CD8-positive, alpha-beta memory T cell (primary cell): ENCODE results near the gene KRT83. TPM values are rescaled to one million over a fixed set of nuclear protein-coding genes. Genes with fewer than 3 reads are reported as not detected.

Experiments
- CTCF ChIA-PET: fragments of 350-600 bp; sonication (Branson Sonifier 250); formaldehyde crosslinking; loops from one replicate; lab custom pipeline; 2021; ENCODE audit warnings: antibody characterized with exemption; lab: Charles Lee
- POLR2A ChIA-PET: fragments of 350-600 bp; sonication (Branson Sonifier 250); formaldehyde crosslinking; loops from one replicate; lab custom pipeline; 2021; ENCODE audit warnings: antibody characterized with exemption; lab: Charles Lee
- DNase-seq, 5 donors: peaks; one replicate each; pipeline versions ENCODE4 v3.0.0 to v3.0.0-alpha.2; 2020 to 2022; ENCODE audit warnings: mixed read lengths in 1 of 5
- H3K27ac ChIP-seq: one replicate; pipeline ENCODE4 v1.7.0; 2013; ENCODE audit warnings: low read depth, mild to moderate bottlenecking, low read length, moderate library complexity
- H3K27me3 ChIP-seq: 2 replicates; pipeline ENCODE4 v1.7.0; 2013; ENCODE audit warnings: low read length, mild to moderate bottlenecking; ENCODE audit not compliant: insufficient read depth, poor library complexity, severe bottlenecking
- H3K36me3 ChIP-seq: 2 replicates; pipeline ENCODE4 v1.7.0; 2013; ENCODE audit warnings: mild to moderate bottlenecking, low read length, moderate library complexity; ENCODE audit not compliant: insufficient read depth
- H3K4me1 ChIP-seq: 2 replicates; pipeline ENCODE4 v1.7.0; 2013; ENCODE audit warnings: mild to moderate bottlenecking, low read length, moderate library complexity; ENCODE audit not compliant: insufficient read depth
- H3K4me3 ChIP-seq: 2 replicates; pipeline ENCODE4 v1.7.0; 2013; ENCODE audit warnings: mild to moderate bottlenecking, low read length
- H3K9me3 ChIP-seq: 2 replicates; pipeline ENCODE4 v1.7.0; 2013; ENCODE audit warnings: mild to moderate bottlenecking, low read length
- H3K27ac Mint-ChIP-seq, 8 donors: one replicate each; pipeline ENCODE4 v1.8.0; 2020 to 2021; ENCODE audit warnings: mixed read lengths in 8 of 8, mild to moderate bottlenecking in 6 of 8, inconsistent platforms in 3 of 8, moderate library complexity in 3 of 8
- H3K27me3 Mint-ChIP-seq, 2 donors: one replicate each; pipeline ENCODE4 v1.8.0; 2020 to 2021; ENCODE audit warnings: mixed read lengths in 2 of 2, mild to moderate bottlenecking in 1 of 2, moderate library complexity in 1 of 2
- H3K36me3 Mint-ChIP-seq, 3 donors: one replicate each; pipeline ENCODE4 v1.8.0; 2020 to 2021; ENCODE audit warnings: mixed read lengths in 3 of 3, inconsistent platforms in 1 of 3, mild to moderate bottlenecking in 1 of 3
- H3K4me1 Mint-ChIP-seq, 3 donors: one replicate each; pipeline ENCODE4 v1.8.0; 2020 to 2021; ENCODE audit warnings: mixed read lengths in 3 of 3, inconsistent platforms in 1 of 3, mild to moderate bottlenecking in 1 of 3
- H3K4me3 Mint-ChIP-seq, 7 donors: one replicate each; pipeline ENCODE4 v1.8.0; 2020 to 2021; ENCODE audit warnings: mixed read lengths in 7 of 7, mild to moderate bottlenecking in 6 of 7, moderate library complexity in 4 of 7, inconsistent platforms in 2 of 7
- H3K9me3 Mint-ChIP-seq, 5 donors: one replicate each; pipeline ENCODE4 v1.8.0; 2020 to 2022; ENCODE audit warnings: mixed read lengths in 5 of 5, mild to moderate bottlenecking in 3 of 5, moderate library complexity in 2 of 5, inconsistent platforms in 1 of 5
- polyA plus RNA-seq: library from polyadenylated mRNA; unstranded; fragments of 300-500 nt; fragmentation: Illumina TruSeq; gene quantifications from one replicate; pipeline ENCODE4 v1.2.3, GENCODE V29; 2021
- total RNA-seq, 2 experiments: library from RNA; stranded (reverse); gene quantifications; one replicate each; pipeline ENCODE4 v1.2.3, GENCODE V29; 2021

Gene KRT83
- total and polyA plus RNA-seq, 3 experiments from 2014 or later: not detected

DNA sequence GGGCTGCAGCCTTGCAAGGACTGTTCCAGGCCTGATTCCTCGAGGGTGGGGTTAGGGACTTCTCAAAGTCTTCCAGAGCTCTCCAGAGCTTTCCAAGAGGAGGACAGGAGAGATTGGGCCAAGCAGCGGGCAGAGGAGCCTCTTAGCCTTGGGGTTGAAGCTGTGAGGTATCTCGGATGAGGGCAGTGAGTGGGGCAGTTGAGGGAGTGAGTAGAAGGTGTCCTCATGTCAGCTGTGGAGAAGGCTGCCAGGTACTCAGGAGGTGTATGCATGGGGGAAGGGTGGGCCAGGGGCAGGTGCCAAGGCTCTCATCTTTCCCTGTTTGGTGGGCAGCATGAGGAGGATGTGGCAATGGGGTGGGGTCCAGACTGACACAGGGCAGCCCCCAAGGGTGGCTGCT lies 7.7 kb downstream of the KRT83 start:
- no peaks in the 10 kb centered on the region for H3K4me1 ChIP-seq
- no peaks in the 10 kb centered on the region for H3K36me3 Mint-ChIP-seq
- peaks cover 5 to 7% (median 6%) of the 10 kb centered on the region in 3 donors for H3K4me1 Mint-ChIP-seq

GRCh38 chr12:52312086-52312485 lies 9.1 kb downstream of the KRT83 start:
- ChIA-PET POLR2A (no interaction called here), CTCF (interaction anchor here (1.3 to 1.4 kb wide), 2 partner anchors 10 to 344 kb away, joined by 3 to 4 read pairs; no protein-coding TSS in a partner anchor)
- H3K27me3 ChIP-seq: peaks cover 15% of the 10 kb centered on the region
- no peak overlapping the region for H3K4me3 Mint-ChIP-seq
- no peaks in the 10 kb centered on the region for H3K4me1 ChIP-seq
- peaks cover 0 to 1% (median 0%) of the 10 kb centered on the region in 5 donors for H3K9me3 Mint-ChIP-seq
- H3K36me3 Mint-ChIP-seq: no peaks in the 10 kb centered on the region
- H3K27ac Mint-ChIP-seq: no peak overlapping the region
- H3K27ac ChIP-seq: no peak overlapping the region
- peaks cover 16 to 67% of the 10 kb centered on the region in 2 donors for H3K27me3 Mint-ChIP-seq
- H3K4me3 ChIP-seq: no peak overlapping the region
- H3K36me3 ChIP-seq: no peaks in the 10 kb centered on the region
- no peak for DNase-seq
- H3K9me3 ChIP-seq: no peaks in the 10 kb centered on the region
- H3K4me1 Mint-ChIP-seq: peaks cover 6 to 9% (median 8%) of the 10 kb centered on the region in 3 donors

More for the DNA sequence above, 7.7 kb downstream of the KRT83 start:
- no peak overlapping the region for H3K4me3 Mint-ChIP-seq
- H3K9me3 Mint-ChIP-seq: peaks cover 0 to 1% (median 0%) of the 10 kb centered on the region in 5 donors
- CTCF ChIA-PET: interaction anchor here (0.9 kb wide), 1 partner anchor 14 kb away, joined by 3 read pairs; no protein-coding TSS in a partner anchor
- Histone ChIP-seq H3K4me3 (no peak overlapping the region), H3K9me3 (no peaks in the 10 kb centered on the region), H3K27me3 (peaks cover 8% of the 10 kb centered on the region), H3K36me3 (no peaks in the 10 kb centered on the region), H3K27ac (no peak overlapping the region)
- POLR2A ChIA-PET: no interaction called here
- H3K27ac Mint-ChIP-seq: peak overlapping the region in 1 of 8 donors; percentile 23
- H3K27me3 Mint-ChIP-seq: peaks cover 13 to 62% of the 10 kb centered on the region in 2 donors
- DNase-seq: no peak

DNA sequence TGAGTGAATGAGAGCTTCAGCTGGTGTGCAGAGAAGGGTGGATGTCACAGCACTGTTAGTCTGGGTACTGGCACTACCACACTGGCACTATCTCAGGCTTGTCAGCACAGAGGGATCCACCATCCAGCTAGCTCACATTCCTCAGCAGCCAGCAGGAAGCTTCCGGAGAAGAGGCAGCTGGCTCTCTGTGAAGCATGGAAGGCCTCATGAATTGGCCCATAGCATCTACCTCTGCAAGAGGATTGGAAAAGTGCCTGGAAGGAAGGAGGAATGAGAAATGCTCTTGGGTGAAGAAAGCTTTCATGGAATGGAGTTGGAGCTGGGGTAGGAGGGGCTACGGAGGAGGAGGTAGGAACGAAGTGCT lies 9.9 kb downstream of the KRT83 start:
- ChIA-PET CTCF (interaction anchor here (1.1 to 1.4 kb wide), 4 partner anchors 11 to 343 kb away, joined by 3 to 4 read pairs (median 4); no protein-coding TSS in a partner anchor), POLR2A (no interaction called here)
- Histone ChIP-seq H3K27ac (no peak overlapping the region), H3K4me1 (no peaks in the 10 kb centered on the region), H3K4me3 (no peak overlapping the region), H3K27me3 (peaks cover 16% of the 10 kb centered on the region), H3K9me3 (no peaks in the 10 kb centered on the region), H3K36me3 (no peaks in the 10 kb centered on the region)
- Mint-ChIP-seq H3K36me3 (no peaks in the 10 kb centered on the region), H3K9me3 (peaks cover 0 to 1% (median 0%) of the 10 kb centered on the region in 5 donors), H3K27me3 (peaks cover 20 to 74% of the 10 kb centered on the region in 2 donors), H3K4me3 (no peak overlapping the region), H3K27ac (no peak overlapping the region), H3K4me1 (peaks cover 8 to 10% (median 9%) of the 10 kb centered on the region in 3 donors)
- DNase-seq: no peak

- no peak overlapping the region for H3K4me3 Mint-ChIP-seq
- peaks cover 16% of the 10 kb centered on the region for H3K27me3 ChIP-seq
- ChIA-PET CTCF (interaction anchor here (1.1 to 1.4 kb wide), 4 partner anchors 11 to 343 kb away, joined by 3 to 4 read pairs (median 4); no protein-coding TSS in a partner anchor), POLR2A (no interaction called here)
- H3K36me3 Mint-ChIP-seq: no peaks in the 10 kb centered on the region
- H3K4me1 ChIP-seq: no peaks in the 10 kb centered on the region
- H3K27ac ChIP-seq: no peak overlapping the region
- peaks cover 0 to 1% (median 0%) of the 10 kb centered on the region in 5 donors for H3K9me3 Mint-ChIP-seq
- H3K27ac Mint-ChIP-seq: no peak overlapping the region
- H3K36me3 ChIP-seq: no peaks in the 10 kb centered on the region
- peaks cover 8 to 12% (median 9%) of the 10 kb centered on the region in 3 donors for H3K4me1 Mint-ChIP-seq
- no peak overlapping the region for H3K4me3 ChIP-seq
- no peaks in the 10 kb centered on the region for H3K9me3 ChIP-seq
- peaks cover 20 to 75% of the 10 kb centered on the region in 2 donors for H3K27me3 Mint-ChIP-seq
- no peak for DNase-seq
These were observed 10.4 kb downstream of the KRT83 start for GRCh38 chr12:52310622-52311284.

DNA sequence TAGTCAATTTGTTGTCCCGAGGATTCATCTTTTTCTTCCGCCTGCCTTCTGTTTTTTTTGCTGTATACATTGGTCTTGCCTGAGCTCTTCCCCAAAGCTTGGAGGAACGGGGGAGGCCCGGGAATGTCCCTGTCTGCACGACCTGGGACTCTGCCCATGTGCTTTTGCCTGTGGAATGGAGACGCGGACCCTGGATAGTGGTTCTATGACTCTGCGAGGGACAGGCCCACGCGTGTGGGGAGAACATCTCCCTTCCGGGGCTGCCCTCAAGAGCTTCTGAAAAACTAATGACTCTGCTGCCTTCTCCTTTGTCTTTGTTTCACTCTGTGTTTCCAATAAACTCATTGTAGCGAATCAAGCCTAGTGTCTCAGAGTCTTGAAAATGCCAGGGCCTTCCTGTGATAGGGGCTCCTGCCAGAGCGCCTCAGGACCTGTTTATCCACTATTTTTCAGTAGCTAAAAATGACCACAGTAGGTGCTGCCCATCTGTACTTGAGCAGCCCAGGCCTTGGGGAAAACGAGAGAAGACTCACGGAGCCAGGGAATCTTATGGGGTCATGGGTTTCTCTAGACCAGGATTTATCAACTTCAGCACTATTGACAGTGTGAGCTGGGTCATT lies 12.3 kb downstream of the KRT83 start:
- peaks cover 20 to 22% (median 21%) of the 10 kb centered on the region in 3 donors for H3K4me1 Mint-ChIP-seq

DNA sequence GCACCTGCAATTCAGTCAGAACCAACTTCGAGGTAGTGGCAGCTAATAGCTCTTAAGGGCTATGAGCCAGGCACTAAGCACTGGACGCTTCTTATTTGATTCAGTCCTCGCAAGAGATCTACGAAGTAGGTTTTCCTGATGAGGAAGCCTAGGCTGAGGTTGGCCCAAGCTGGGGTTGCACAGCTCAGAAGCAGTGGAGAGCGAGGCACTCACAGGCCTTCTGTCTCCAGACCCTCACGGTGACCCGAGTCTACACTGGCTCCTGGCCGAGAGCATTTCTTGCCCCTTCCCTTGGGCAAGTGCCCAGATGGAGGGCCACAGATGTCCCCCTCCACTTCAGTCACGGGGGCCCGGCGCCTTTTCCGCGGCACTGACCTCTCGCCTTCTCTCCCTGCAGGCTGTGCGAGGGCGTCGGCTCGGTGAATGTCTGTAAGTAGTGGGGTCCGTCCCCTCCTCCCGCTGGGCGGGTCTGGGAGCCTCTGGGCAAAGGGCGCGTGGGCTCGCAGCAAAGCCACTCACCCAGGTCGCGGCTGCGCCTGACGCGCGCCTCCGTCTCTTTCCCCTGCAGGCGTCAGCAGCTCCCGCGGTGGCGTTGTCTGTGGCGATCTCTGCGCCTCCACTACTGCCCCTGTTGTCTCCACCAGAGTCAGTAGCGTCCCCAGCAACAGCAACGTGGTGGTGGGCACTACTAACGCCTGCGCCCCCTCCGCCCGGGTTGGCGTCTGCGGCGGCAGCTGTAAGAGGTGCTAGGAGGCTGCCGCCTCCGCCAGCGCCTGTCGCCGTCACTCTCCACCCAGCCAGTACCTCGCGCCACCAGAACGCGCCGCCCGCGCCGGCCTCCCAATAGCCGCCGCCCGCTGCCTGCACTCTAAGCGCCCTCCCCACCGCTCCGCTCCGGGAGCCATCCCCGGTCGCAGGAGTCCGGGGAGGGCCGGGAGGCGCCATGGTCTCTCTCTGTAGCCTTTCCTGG lies 13.1 kb downstream of the KRT83 start:
- no peaks in the 10 kb centered on the region for H3K36me3 Mint-ChIP-seq
- peak in 1 of 5 donors; percentile 18 for DNase-seq
- H3K9me3 Mint-ChIP-seq: peaks cover 0 to 1% (median 0%) of the 10 kb centered on the region in 5 donors
- H3K4me3 Mint-ChIP-seq: peak overlapping the region in 6 of 7 donors; percentile 12 to 68 (median 54)
- Histone ChIP-seq H3K9me3 (no peaks in the 10 kb centered on the region), H3K27me3 (peaks cover 16% of the 10 kb centered on the region), H3K4me1 (no peaks in the 10 kb centered on the region), H3K4me3 (no peak overlapping the region), H3K36me3 (no peaks in the 10 kb centered on the region), H3K27ac (no peak overlapping the region)
- peak overlapping the region in 1 of 8 donors; percentile 38 for H3K27ac Mint-ChIP-seq
- CTCF ChIA-PET: interaction anchor here (1.0 to 1.5 kb wide), 3 partner anchors 19 to 29 kb away, joined by 3 to 4 read pairs (median 4); no protein-coding TSS in a partner anchor
- H3K27me3 Mint-ChIP-seq: peaks cover 20 to 69% of the 10 kb centered on the region in 2 donors
- POLR2A ChIA-PET: no interaction called here
- H3K4me1 Mint-ChIP-seq: peaks cover 20 to 22% (median 21%) of the 10 kb centered on the region in 3 donors

More for the DNA sequence above, 12.3 kb downstream of the KRT83 start:
- POLR2A ChIA-PET: no interaction called here
- Histone ChIP-seq H3K9me3 (no peaks in the 10 kb centered on the region), H3K4me3 (no peak overlapping the region), H3K27me3 (peaks cover 16% of the 10 kb centered on the region), H3K4me1 (no peaks in the 10 kb centered on the region), H3K36me3 (no peaks in the 10 kb centered on the region), H3K27ac (no peak overlapping the region)
- Mint-ChIP-seq H3K27me3 (peaks cover 20 to 75% of the 10 kb centered on the region in 2 donors), H3K4me3 (peak overlapping the region; percentile 12 to 68 (median 49)), H3K27ac (peak overlapping the region in 1 of 8 donors; percentile 77), H3K9me3 (peaks cover 0 to 1% (median 0%) of the 10 kb centered on the region in 5 donors), H3K36me3 (no peaks in the 10 kb centered on the region)
- CTCF ChIA-PET: interaction anchor here (1.0 to 1.3 kb wide), 2 partner anchors 18 to 30 kb away, joined by 3 to 4 read pairs; no protein-coding TSS in a partner anchor
- no peak for DNase-seq

DNA sequence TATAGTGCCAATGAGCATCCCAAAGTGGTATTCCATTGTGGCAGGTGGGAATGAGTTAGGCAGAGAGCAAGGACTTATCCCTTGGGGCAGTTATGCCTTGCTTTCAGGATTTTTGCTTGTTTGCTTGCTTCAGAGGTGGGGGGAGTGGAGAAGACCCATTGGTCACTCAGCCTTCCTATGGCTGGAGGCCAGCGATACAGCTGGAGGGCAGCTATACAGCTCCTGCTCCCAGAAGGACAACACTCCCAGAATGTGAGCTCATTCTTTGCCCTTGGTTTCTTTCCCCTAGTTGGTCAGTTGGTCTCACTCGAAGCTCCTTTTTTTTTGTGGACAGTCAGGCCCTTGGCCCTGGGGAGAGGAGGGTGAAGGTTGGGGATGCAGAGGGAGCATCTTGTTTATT lies 14.5 kb downstream of the KRT83 start:
- no peak overlapping the region for H3K27ac ChIP-seq

More for the DNA sequence above, 14.5 kb downstream of the KRT83 start:
- DNase-seq: no peak
- peak overlapping the region in 1 of 8 donors; percentile 17 for H3K27ac Mint-ChIP-seq
- peaks cover 0 to 1% (median 0%) of the 10 kb centered on the region in 5 donors for H3K9me3 Mint-ChIP-seq
- CTCF ChIA-PET: interaction anchor here (1.5 kb wide), 1 partner anchor 21 kb away, joined by 4 read pairs; no protein-coding TSS in a partner anchor
- Histone ChIP-seq H3K4me1 (no peaks in the 10 kb centered on the region), H3K4me3 (no peak overlapping the region), H3K27me3 (peaks cover 16% of the 10 kb centered on the region), H3K36me3 (no peaks in the 10 kb centered on the region), H3K9me3 (no peaks in the 10 kb centered on the region)
- peaks cover 20 to 22% (median 21%) of the 10 kb centered on the region in 3 donors for H3K4me1 Mint-ChIP-seq
- peaks cover 17 to 57% of the 10 kb centered on the region in 2 donors for H3K27me3 Mint-ChIP-seq
- H3K4me3 Mint-ChIP-seq: no peak overlapping the region
- POLR2A ChIA-PET: no interaction called here
- no peaks in the 10 kb centered on the region for H3K36me3 Mint-ChIP-seq
